K562 (cell line): ENCODE data around the gene LY6G6D. TPM values are rescaled to one million over a fixed set of nuclear protein-coding genes. Genes with fewer than 3 reads are reported as not detected.

ENCODE experiments used
- ASH1L ChIP-seq: fragments of 450-650 bp; IDR thresholded peaks from 2 replicates; pipeline ENCODE4 v1.6.1; 2018; ENCODE audit warnings: borderline replicate concordance, mild to moderate bottlenecking, low read depth; ENCODE audit not compliant: partially characterized antibody
- BMI1 ChIP-seq: fragments of 150-350 bp; IDR thresholded peaks from 2 replicates; pipeline ENCODE4 v1.6.1; 2014; ENCODE audit warnings: low read length
- CBX5 ChIP-seq: IDR thresholded peaks from 2 replicates; pipeline ENCODE4 v1.6.1; 2014; ENCODE audit warnings: low read depth, borderline replicate concordance
- CHD2 ChIP-seq: IDR thresholded peaks from 2 replicates; pipeline ENCODE4 v1.6.1; 2011; ENCODE audit warnings: low read depth, low read length
- DDX20 ChIP-seq: fragments of 450-650 bp; IDR thresholded peaks from 2 replicates; pipeline ENCODE4 v1.6.1; 2016; ENCODE audit warnings: missing genetic modification characterization, low read depth, mild to moderate bottlenecking, missing compliant biosample characterization, moderate library complexity
- FOXK1 ChIP-seq: sonication (generic); formaldehyde crosslinking; IDR thresholded peaks from 2 replicates; pipeline ENCODE4 v1.8.0; 2022; ENCODE audit warnings: missing genetic modification reagents, mild to moderate bottlenecking, borderline replicate concordance
- HDAC2 ChIP-seq: fragments of 450-650 bp; IDR thresholded peaks from 2 replicates; pipeline ENCODE4 v1.6.1; 2016; ENCODE audit warnings: mild to moderate bottlenecking
- MLLT1 ChIP-seq, 2 experiments: fragments of 450-650 bp; IDR thresholded peaks; 2 replicates each; pipeline ENCODE4 v1.6.1; 2016
- PHF21A ChIP-seq: fragments of 450-650 bp; IDR thresholded peaks from 2 replicates; pipeline ENCODE4 v1.6.1; 2017; ENCODE audit warnings: low read depth, borderline replicate concordance
- RBM34 ChIP-seq: fragments of 200-400 bp; formaldehyde crosslinking; IDR thresholded peaks from 2 replicates; pipeline ENCODE4 v1.6.1; 2018; ENCODE audit warnings: low read length, borderline replicate concordance; ENCODE audit not compliant: insufficient read depth
- RFX5 ChIP-seq: IDR thresholded peaks from 2 replicates; pipeline ENCODE4 v1.6.1; 2011; ENCODE audit warnings: low read depth, mild to moderate bottlenecking, improper control_type of control experiment, low read length
- SMARCB1 ChIP-seq: IDR thresholded peaks from 2 replicates; pipeline ENCODE4 v1.6.1; 2011; ENCODE audit warnings: improper control_type of control experiment, low read depth; ENCODE audit not compliant: insufficient read length
- TBL1XR1 ChIP-seq, 2 experiments: IDR thresholded peaks; 2 replicates each; pipeline ENCODE4 v1.6.1; 2012; ENCODE audit warnings: improper control_type of control experiment in 2 of 2, low read length in 2 of 2, mild to moderate bottlenecking in 1 of 2
- ZBTB33 ChIP-seq: sonication (generic); formaldehyde crosslinking; IDR thresholded peaks from 2 replicates; pipeline ENCODE4 v1.8.1; 2023; ENCODE audit warnings: mild to moderate bottlenecking, missing genetic modification reagents
- ZNF24 ChIP-seq: fragments of 450-650 bp; IDR thresholded peaks from 2 replicates; pipeline ENCODE4 v1.6.1; 2016
- ZNF253 ChIP-seq: fragments of 250-450 bp; sonication (Bioruptor Pico); conservative IDR thresholded peaks from 2 replicates; pipeline ENCODE4 v1.6.1; 2021; ENCODE audit warnings: mild to moderate bottlenecking
- ZNF263 ChIP-seq: sonication (generic); formaldehyde crosslinking; IDR thresholded peaks from 2 replicates; pipeline ENCODE4 v1.8.0; 2022; ENCODE audit warnings: mild to moderate bottlenecking, missing genetic modification reagents, borderline replicate concordance
- ZNF830 ChIP-seq: fragments of 250-450 bp; sonication (Bioruptor Pico); IDR thresholded peaks from 2 replicates; pipeline ENCODE4 v1.5.0; 2021; ENCODE audit warnings: mild to moderate bottlenecking
- polyA plus RNA-seq, 8 experiments: library from polyadenylated mRNA; depleted of rRNA in 4 of 8; stranded (reverse) in 5 of 8; unstranded in 3 of 8; fragments of >200 nt; fragmentation: Nextera tagmentation in 2 of 8; fragmentation: Illumina TruSeq in 1 of 8; extraction: Ambion mirVana in 2 of 8; extraction: Trizol in 1 of 8; gene quantifications; 2 replicates each; pipeline versions ENCODE4 v1.2.1 to v1.2.3, GENCODE V29; 2011 to 2014; ENCODE audit warnings: inconsistent platforms in 1 of 8, missing spikeins in 1 of 8
- total RNA-seq, 7 experiments: library from RNA; depleted of rRNA in 6 of 7; stranded (reverse); fragments of >200 nt in 6 of 7; fragmentation: Illumina TruSeq in 2 of 7; extraction: Trizol in 2 of 7; gene quantifications; 2 replicates each; pipeline versions ENCODE4 v1.2.1 to v1.2.3, GENCODE V29; 2011 to 2021; ENCODE audit warnings: low replicate concordance in 1 of 7
- TF ChIP-seq, protein P1 (sequence below): fragments of 450-650 bp; formaldehyde crosslinking; IDR thresholded peaks from 2 replicates; pipeline ENCODE4 v1.4.0; 2020; ENCODE audit warnings: mild to moderate bottlenecking, moderate library complexity
- TF ChIP-seq, protein P2 (sequence below): fragments of 250-450 bp; sonication (Bioruptor Pico); IDR thresholded peaks from 2 replicates; pipeline ENCODE4 v1.8.0; 2022; ENCODE audit warnings: moderate library complexity, mild to moderate bottlenecking, inconsistent platforms

LY6G6D gene
- total and polyA plus RNA-seq, 9 of the 15 experiments (the other 6 are each of a cell fraction or from before 2014, with no cell fraction given) = 0.30 to 0.38 TPM; not detected in 7

GRCh38 chr6:31680226-31681134 is 34.7 kb upstream of the LY6G6D start, which contains the start of gene LY6G5C (continued):
- TF ChIP-seq ZNF263 (CRISPR knock-in tag) (peak; percentile 74), ZNF830 (CRISPR knock-in tag) (no peak), ZNF24 (no peak), DDX20 (tag) (no peak), BMI1 (peak; percentile 52; the same call in 1 of the 2 replicates), ZBTB33 (peak; percentile 3; the same call in 1 of the 2 replicates), MLLT1 (IDR thresholded peaks at IDR 0.05) (no peak), PHF21A (peak; percentile 71; the same call in 1 of the 2 replicates), CBX5 (no peak), RBM34 (no peak), ZNF253 (no peak), HDAC2 (no peak), TBL1XR1 (IDR thresholded peaks at IDR 0.05; ENCODE audit: low read length in 2 of 2) (peak in 1 of 2 experiments; percentile 64; a peak in 2 of 4 replicates), SMARCB1 (no peak), ASH1L (no peak), RFX5 (no peak), FOXK1 (0 out of 2 replicates have a peak, but pooled peaks have one; percentile 58), CHD2 (0 out of 2 replicates have a peak, but pooled peaks have one; percentile 26)
- TF ChIP-seq, protein P1, sequence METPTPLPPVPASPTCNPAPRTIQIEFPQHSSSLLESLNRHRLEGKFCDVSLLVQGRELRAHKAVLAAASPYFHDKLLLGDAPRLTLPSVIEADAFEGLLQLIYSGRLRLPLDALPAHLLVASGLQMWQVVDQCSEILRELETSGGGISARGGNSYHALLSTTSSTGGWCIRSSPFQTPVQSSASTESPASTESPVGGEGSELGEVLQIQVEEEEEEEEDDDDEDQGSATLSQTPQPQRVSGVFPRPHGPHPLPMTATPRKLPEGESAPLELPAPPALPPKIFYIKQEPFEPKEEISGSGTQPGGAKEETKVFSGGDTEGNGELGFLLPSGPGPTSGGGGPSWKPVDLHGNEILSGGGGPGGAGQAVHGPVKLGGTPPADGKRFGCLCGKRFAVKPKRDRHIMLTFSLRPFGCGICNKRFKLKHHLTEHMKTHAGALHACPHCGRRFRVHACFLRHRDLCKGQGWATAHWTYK (CRISPR knock-in tag) = no peak
- TF ChIP-seq, protein P2, sequence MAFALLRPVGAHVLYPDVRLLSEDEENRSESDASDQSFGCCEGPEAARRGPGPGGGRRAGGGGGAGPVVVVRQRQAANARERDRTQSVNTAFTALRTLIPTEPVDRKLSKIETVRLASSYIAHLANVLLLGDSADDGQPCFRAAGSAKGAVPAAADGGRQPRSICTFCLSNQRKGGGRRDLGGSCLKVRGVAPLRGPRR (CRISPR knock-in tag) = no peak
